C4-2B (cell line): ENCODE measurements around the gene ZNF165.
"Not testable (repeated sequence)": the region's sequence is repeated elsewhere in the genome, so short reads cannot be mapped to it uniquely, and the experiment has no call there.

Experiments
- H3K27ac ChIP-seq: fragments of 450-650 bp; 2 replicates; pipeline ENCODE4 v1.5.1; 2017
- CTCF ChIP-seq: fragments of 450-650 bp; conservative IDR thresholded peaks from 2 replicates; pipeline ENCODE4 v1.5.1; 2017; ENCODE audit warnings: mild to moderate bottlenecking
- ZFX ChIP-seq: fragments of 450-650 bp; IDR thresholded peaks from 2 replicates; pipeline ENCODE4 v1.6.1; 2017

ZNF165 gene

DNA sequence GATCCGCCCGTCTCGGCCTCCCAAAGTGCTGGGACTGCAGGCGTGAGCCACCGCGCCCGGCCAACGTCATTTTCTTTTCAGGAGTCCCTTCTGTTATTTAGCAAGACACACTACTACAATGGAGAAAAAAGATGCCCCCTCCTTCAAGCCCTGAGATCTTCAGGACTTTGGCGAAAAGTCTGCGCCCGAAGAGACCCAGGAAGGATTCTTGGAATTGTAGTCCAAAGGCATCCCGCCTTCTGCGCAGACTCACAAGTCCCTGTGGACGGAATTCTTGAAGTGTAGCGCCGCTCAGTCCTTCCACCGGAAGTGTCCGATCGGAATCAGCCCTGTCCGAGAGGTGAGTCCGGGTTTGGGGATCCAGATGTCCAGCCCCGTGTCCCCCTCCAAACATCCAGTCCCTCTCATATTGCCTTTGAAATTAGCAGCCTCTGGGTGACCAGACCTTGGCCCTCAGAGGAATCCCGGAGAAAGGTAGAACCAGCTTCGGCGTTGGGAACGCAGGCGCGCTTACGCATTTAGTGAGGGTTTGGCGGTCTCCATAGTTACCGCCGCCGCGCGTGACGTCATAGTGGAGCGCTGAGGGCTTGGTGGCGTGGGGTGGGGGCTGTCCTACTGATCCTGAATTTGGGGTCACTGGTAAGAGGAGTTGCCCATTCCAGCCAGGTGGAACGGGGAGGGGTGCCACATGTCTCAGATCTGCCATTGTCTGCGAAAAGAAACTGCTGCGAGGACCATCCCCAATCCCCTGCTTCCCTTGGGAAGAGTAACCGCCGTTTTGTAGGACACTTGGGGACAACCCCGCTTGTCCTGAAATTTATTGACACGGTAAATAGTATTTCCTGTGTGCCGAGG lies 490 bp downstream of the ZNF165 start:
- no peak for TF ChIP-seq CTCF
- TF ChIP-seq ZFX: no peak
- H3K27ac ChIP-seq: peak overlapping the region; percentile 77

- H3K27ac ChIP-seq: peak overlapping the region; percentile 77
- TF ChIP-seq CTCF (no peak), ZFX (no peak)
Measured at GRCh38 chr6:28081486-28081751, 1.1 kb downstream of the ZNF165 start.

- H3K27ac ChIP-seq: no peak overlapping the region
Measured at GRCh38 chr6:28082939-28083338, 2.6 kb downstream of the ZNF165 start.

DNA sequence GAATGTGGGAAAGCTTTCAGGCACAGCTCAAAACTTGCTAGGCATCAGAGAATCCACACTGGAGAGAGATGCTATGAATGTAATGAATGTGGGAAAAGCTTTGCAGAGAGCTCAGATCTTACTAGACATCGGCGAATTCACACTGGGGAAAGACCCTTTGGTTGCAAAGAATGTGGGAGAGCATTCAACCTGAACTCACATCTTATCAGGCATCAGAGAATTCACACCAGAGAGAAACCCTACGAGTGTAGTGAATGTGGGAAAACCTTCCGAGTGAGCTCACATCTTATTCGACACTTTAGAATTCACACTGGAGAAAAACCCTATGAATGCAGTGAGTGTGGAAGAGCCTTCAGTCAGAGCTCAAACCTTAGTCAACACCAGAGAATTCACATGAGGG lies 8.7 kb downstream of the ZNF165 start:
- TF ChIP-seq ZFX (no peak), CTCF (no peak)
- H3K27ac ChIP-seq: no peak overlapping the region

More at GRCh38 chr6:28082939-28083338, 2.6 kb downstream of the ZNF165 start:
- no peak for TF ChIP-seq CTCF

DNA sequence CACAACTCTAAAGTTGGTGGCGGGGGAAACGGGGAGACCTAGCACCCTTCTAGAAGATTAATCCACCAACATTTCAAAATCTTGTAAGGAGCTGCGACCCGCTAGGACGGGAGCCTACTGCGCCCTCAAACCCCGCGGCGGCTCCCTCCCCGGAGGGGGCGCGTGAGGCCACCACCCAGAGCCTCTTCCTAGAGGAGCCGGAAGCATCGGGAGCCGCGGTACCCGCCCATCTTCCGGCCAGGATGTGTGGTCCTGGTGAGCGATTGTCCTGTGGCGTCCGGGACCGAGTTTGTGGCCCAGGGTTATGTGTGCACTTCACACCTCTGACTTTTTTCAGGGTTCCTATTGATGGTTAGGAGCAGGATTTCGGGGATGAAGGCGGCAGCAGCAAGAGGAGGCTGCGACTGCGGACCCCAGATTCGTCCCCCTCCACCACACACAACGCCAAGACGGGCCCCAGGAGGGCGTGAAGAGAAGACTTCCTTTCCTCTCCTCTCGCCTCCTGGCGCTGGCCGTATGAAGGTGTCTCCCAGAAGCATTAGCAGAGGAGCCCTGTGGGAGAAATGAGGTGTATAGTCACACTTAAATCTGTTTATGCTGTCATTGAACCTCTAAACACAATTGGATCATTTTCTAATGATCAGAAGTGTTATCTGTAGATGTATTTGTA lies 10.7 kb downstream of the ZNF165 start:
- H3K27ac ChIP-seq: no peak overlapping the region
- no peak for TF ChIP-seq ZFX

- not testable (repeated sequence) for H3K27ac ChIP-seq
Measured at GRCh38 chr6:28102222-28102621, 21.9 kb downstream of the ZNF165 start.

DNA sequence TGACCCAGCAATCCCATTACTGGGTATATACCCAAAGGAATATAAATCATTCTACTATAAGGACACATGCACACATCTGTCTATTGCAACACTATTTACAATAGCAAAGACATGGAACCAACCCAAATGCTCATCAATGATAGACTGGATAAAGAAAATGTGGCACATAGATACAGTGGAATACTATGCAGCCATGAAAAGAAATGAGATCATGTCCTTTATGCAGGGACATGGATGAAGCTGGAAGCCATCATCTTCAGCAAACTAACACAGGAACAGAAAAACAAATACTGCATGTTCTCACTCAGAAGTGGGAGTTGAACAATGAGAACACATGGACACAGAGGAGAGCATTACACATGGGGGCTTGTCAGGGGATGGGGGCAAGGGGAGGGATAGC lies 22.3 kb downstream of the ZNF165 start:
- H3K27ac ChIP-seq: not testable (repeated sequence)

GRCh38 chr6:28104392-28105244 lies 24.2 kb downstream of the ZNF165 start:
- H3K27ac ChIP-seq: peak overlapping the region; percentile 77

More at GRCh38 chr6:28104392-28105244, 24.2 kb downstream of the ZNF165 start:
- TF ChIP-seq CTCF (peak; percentile 73), ZFX (peak; percentile 40; the same call in 1 of the 2 replicates)
